Epithelial cell of esophagus (primary cell): ENCODE data around the gene NR1D1.
A peak's percentile ranks its signal among the peaks of the same experiment; 100 is the strongest.

ENCODE experiments used
- DNase-seq: peaks from one replicate; pipeline ENCODE4 v3.0.0; 2010; ENCODE audit warnings: low read depth
- H3K4me3 ChIP-seq: 2 replicates; pipeline ENCODE4 v1.5.1; 2011; ENCODE audit warnings: mild to moderate bottlenecking, low read length, control low read depth
- TF ChIP-seq, protein P1 (sequence below): IDR thresholded peaks from 2 replicates; pipeline ENCODE4 v1.5.1; 2011; ENCODE audit warnings: low read depth, mild to moderate bottlenecking, low read length, control low read depth, inconsistent platforms; ENCODE audit not compliant: insufficient read depth; ENCODE audit errors: missing control alignments

The NR1D1 gene

GRCh38 chr17:40070709-40071312, 29.6 kb downstream of the NR1D1 start:
- DNase-seq: no peak
- TF ChIP-seq, protein P1, sequence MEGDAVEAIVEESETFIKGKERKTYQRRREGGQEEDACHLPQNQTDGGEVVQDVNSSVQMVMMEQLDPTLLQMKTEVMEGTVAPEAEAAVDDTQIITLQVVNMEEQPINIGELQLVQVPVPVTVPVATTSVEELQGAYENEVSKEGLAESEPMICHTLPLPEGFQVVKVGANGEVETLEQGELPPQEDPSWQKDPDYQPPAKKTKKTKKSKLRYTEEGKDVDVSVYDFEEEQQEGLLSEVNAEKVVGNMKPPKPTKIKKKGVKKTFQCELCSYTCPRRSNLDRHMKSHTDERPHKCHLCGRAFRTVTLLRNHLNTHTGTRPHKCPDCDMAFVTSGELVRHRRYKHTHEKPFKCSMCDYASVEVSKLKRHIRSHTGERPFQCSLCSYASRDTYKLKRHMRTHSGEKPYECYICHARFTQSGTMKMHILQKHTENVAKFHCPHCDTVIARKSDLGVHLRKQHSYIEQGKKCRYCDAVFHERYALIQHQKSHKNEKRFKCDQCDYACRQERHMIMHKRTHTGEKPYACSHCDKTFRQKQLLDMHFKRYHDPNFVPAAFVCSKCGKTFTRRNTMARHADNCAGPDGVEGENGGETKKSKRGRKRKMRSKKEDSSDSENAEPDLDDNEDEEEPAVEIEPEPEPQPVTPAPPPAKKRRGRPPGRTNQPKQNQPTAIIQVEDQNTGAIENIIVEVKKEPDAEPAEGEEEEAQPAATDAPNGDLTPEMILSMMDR: no peak
- H3K4me3 ChIP-seq: no peak overlapping the region

- TF ChIP-seq, protein P1: peak; percentile 10
- no peak for DNase-seq
- H3K4me3 ChIP-seq: no peak overlapping the region
Measured at GRCh38 chr17:40069751-40070708, 30.4 kb downstream of the NR1D1 start.

DNA sequence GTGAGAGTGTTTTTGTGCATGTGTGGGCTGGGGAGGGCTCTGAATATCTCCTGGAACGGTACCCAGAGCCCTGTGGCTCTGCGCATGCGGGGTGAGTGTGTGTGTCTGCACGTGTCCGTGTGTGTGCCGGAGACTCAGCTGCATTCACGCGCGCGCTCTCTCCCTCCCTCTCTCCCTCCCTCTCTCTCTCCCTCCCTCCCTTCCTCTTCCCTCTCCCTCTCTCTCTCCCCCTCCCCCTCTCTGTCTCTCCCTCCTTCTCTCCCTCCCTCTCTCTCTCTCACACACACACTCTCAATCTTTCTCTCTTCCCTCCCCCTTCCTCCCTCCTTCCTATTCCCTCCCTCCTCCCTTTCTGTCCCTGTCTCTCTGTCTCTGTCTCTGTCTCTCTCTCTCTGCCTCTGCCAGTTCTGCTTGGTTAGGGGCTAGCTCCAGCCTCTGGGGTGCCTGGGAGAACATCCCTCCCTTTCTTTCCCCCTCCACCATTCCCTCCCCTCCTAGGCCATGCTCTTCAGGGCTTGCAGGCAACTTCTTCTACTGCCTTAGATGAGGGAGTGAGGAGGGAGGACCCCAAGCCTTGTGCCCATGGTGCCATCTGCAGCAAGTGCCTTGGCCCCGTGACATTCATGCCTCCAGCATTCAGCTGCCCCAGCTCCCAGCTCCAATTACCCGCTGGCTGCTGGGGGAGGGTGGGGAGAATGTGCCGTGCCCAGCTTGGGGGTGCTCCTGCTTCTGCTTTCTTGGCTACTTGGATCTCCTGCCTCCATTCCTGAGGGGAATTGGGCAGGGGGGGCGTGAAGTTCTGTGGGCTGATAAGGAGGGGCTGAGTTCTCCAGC, 31.3 kb downstream of the NR1D1 start:
- H3K4me3 ChIP-seq: peak overlapping the region; percentile 14
- peak; percentile 49 for DNase-seq
- TF ChIP-seq, protein P1: no peak

DNA sequence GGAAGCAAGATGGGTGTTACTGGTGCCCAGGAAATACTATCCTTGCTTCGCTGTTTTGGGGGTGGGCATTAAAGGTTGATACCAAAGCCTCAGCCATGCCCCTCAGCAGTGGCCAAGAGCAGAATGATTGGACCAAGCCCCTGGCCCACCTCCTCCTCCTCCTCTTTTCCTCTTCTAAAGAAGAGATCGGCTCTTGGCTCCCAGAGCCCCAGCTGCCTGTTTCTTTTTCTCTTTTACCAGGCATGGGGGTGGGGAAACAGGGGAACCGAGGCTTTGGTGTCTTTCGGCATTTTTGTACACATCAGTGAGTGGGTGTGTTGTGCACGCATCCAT, 31.8 kb downstream of the NR1D1 start:
- H3K4me3 ChIP-seq: peak overlapping the region; percentile 14
- DNase-seq: no peak
- TF ChIP-seq, protein P1: no peak

- no peak overlapping the region for H3K4me3 ChIP-seq
- TF ChIP-seq, protein P1: no peak
- peak; percentile 31 for DNase-seq
Measured at GRCh38 chr17:40068129-40068581, 32.2 kb downstream of the NR1D1 start.

- no peak for DNase-seq
- no peak overlapping the region for H3K4me3 ChIP-seq
- TF ChIP-seq, protein P1: no peak
Measured at GRCh38 chr17:40067710-40068109, 32.7 kb downstream of the NR1D1 start.
